GM21717 (cell line): Measurements from ENCODE around the gene AUTS2.
A peak's percentile ranks its signal among the peaks of the same experiment; 100 is the strongest.

Experiments used
- ATAC-seq: cut with Tn5 transposase; IDR thresholded peaks from one replicate; pipeline ENCODE4 v1.9.1; 2021; ENCODE audit warnings: mild to moderate bottlenecking, moderate library complexity; ENCODE audit not compliant: unreplicated experiment

The AUTS2 gene

GRCh38 chr7:70214071-70214470 lies 615.8 kb downstream of the AUTS2 start:
- no peak for ATAC-seq

- ATAC-seq: no peak
These were observed 617.2 kb downstream of the AUTS2 start for GRCh38 chr7:70215491-70215890.

GRCh38 chr7:70217571-70217970 lies 619.3 kb downstream of the AUTS2 start:
- no peak for ATAC-seq

GRCh38 chr7:70218006-70218405 lies 619.7 kb downstream of the AUTS2 start:
- ATAC-seq: no peak

- no peak for ATAC-seq
These were observed 620.8 kb downstream of the AUTS2 start for GRCh38 chr7:70219061-70219460.

GRCh38 chr7:70229242-70229641 lies 631.0 kb downstream of the AUTS2 start:
- no peak for ATAC-seq

- no peak for ATAC-seq
These were observed 632.5 kb downstream of the AUTS2 start for GRCh38 chr7:70230761-70231160.

GRCh38 chr7:70233776-70234175 lies 635.5 kb downstream of the AUTS2 start:
- ATAC-seq: no peak

- ATAC-seq: no peak
These were observed 639.0 kb downstream of the AUTS2 start for GRCh38 chr7:70237256-70237655.

GRCh38 chr7:70237831-70238575 lies 639.7 kb downstream of the AUTS2 start:
- peak; percentile 99 for ATAC-seq

- no peak for ATAC-seq
These were observed 641.6 kb downstream of the AUTS2 start for GRCh38 chr7:70239918-70240317.

GRCh38 chr7:70240873-70241272 lies 642.6 kb downstream of the AUTS2 start:
- ATAC-seq: no peak

- no peak for ATAC-seq
These were observed 643.4 kb downstream of the AUTS2 start for GRCh38 chr7:70241536-70242175.

- no peak for ATAC-seq
These were observed 644.6 kb downstream of the AUTS2 start for GRCh38 chr7:70242826-70243225.

GRCh38 chr7:70243443-70243842 lies 645.2 kb downstream of the AUTS2 start:
- ATAC-seq: no peak

- ATAC-seq: no peak
These were observed 659.6 kb downstream of the AUTS2 start for GRCh38 chr7:70257921-70258320.

- ATAC-seq: no peak
These were observed 661.2 kb downstream of the AUTS2 start for GRCh38 chr7:70259502-70259901.

- no peak for ATAC-seq
These were observed 665.4 kb downstream of the AUTS2 start for GRCh38 chr7:70263471-70264255.

GRCh38 chr7:70266186-70266585 lies 667.9 kb downstream of the AUTS2 start:
- no peak for ATAC-seq

GRCh38 chr7:70267381-70268120 lies 669.3 kb downstream of the AUTS2 start:
- ATAC-seq: no peak

- ATAC-seq: no peak
These were observed 669.9 kb downstream of the AUTS2 start for GRCh38 chr7:70268179-70268578.
